Esophagus squamous epithelium (tissue), 5 donors: ENCODE results near the gene POLA1. TPM values are rescaled to one million over a fixed set of nuclear protein-coding genes. Genes with fewer than 3 reads are reported as not detected.
"Not testable (repeated sequence)": the region's sequence is repeated elsewhere in the genome, so short reads cannot be mapped to it uniquely, and the experiment has no call there.

Experiments
- DNase-seq: peaks from one replicate; lab custom pipeline; 2025; lab: John Stamatoyannopoulos, UW
- H3K27ac ChIP-seq, 4 donors: fragments of 200-600 bp; sonication (generic); one replicate each; pipeline ENCODE4 v1.5.1; 2016 to 2019; ENCODE audit warnings: mild to moderate bottlenecking in 1 of 4
- H3K27me3 ChIP-seq, 4 donors: fragments of 200-600 bp; sonication (generic); 1 replicate in 3 of 4; 2 replicates in 1 of 4; pipeline versions ENCODE4 v1.5.1 to v1.6.0; 2017 to 2021; ENCODE audit warnings: antibody characterized with exemption in 1 of 4
- H3K36me3 ChIP-seq, 3 donors: fragments of 200-600 bp; sonication (generic); one replicate each; pipeline ENCODE4 v1.5.1; 2016 to 2019
- H3K4me1 ChIP-seq, 3 donors: fragments of 200-600 bp; sonication (generic); one replicate each; pipeline ENCODE4 v1.5.1; 2017 to 2019
- H3K4me3 ChIP-seq, 4 donors: fragments of 200-600 bp; sonication (generic); 1 replicate in 3 of 4; 2 replicates in 1 of 4; pipeline ENCODE4 v1.5.1; 2016 to 2019; ENCODE audit warnings: mild to moderate bottlenecking in 2 of 4, moderate library complexity in 1 of 4
- H3K9me3 ChIP-seq, 3 donors: fragments of 200-600 bp; sonication (generic); one replicate each; pipeline ENCODE4 v1.5.1; 2016 to 2019
- POLR2A ChIP-seq, 4 donors: fragments of 450-650 bp; IDR thresholded peaks; one replicate each; pipeline ENCODE4 v1.6.1; 2017; ENCODE audit warnings: antibody characterized with exemption in 4 of 4, mild to moderate bottlenecking in 4 of 4, moderate library complexity in 3 of 4
- WGBS, 2 donors: methylation state at CpG; one replicate each; pipeline ENCODE4 v1.1.5; 2018; 5-methylcytosine and 5-hydroxymethylcytosine counted together
- intact Hi-C: fragments of 100-400 bp; cut with DNase I; formaldehyde crosslinking; loops from one replicate; pipeline ENCODE4 v1.15.0; 2022
- total RNA-seq, 4 donors: library from RNA; depleted of rRNA; stranded (reverse); fragments of >200 nt; gene quantifications; one replicate each; pipeline ENCODE4 v1.1.0, GENCODE V29; 2016
- TF ChIP-seq, protein P1 (sequence below), 6 experiments: fragments of 450-650 bp in 4 of 6; fragments of 200-600 bp in 2 of 6; sonication (generic) in 2 of 6; IDR thresholded peaks; one replicate each; pipeline ENCODE4 v1.5.1; 2016 to 2019; ENCODE audit warnings: antibody characterized with exemption in 6 of 6, mild to moderate bottlenecking in 4 of 6, moderate library complexity in 4 of 6
- donor health status: DM: yes; HTN: yes; CAD: no.

POLA1 gene
- total RNA-seq, 4 donors from 2014 or later: 5.3 to 14.7 (median 13.1) TPM

DNA sequence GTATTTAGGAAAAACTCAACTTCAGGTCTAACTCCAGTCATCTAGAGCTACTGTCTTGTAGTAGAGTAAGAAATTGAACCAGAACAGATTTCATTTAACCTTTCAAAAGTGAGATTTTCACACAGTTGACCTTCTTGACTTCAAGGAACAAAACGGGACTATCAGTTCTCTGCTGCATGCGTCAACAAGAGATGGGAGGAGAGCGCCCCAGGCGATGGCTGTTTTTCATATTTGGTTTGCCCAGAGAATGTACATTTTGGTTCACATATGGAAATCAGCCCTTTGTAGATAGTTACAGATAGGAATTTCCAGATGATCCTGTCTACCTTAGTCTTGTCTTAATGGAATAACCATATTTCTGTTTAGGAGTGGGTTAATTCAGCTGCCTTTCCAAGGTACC, 158.1 kb downstream of the POLA1 start:
- WGBS, 2 donors: 40 to 94% methylated on average over 1 to 4 of the region's 4 CpGs
- no peaks in the 10 kb centered on the region for H3K9me3 ChIP-seq
- DNase-seq: no peak
- no peaks in the 10 kb centered on the region for H3K27me3 ChIP-seq
- TF ChIP-seq, protein P1, sequence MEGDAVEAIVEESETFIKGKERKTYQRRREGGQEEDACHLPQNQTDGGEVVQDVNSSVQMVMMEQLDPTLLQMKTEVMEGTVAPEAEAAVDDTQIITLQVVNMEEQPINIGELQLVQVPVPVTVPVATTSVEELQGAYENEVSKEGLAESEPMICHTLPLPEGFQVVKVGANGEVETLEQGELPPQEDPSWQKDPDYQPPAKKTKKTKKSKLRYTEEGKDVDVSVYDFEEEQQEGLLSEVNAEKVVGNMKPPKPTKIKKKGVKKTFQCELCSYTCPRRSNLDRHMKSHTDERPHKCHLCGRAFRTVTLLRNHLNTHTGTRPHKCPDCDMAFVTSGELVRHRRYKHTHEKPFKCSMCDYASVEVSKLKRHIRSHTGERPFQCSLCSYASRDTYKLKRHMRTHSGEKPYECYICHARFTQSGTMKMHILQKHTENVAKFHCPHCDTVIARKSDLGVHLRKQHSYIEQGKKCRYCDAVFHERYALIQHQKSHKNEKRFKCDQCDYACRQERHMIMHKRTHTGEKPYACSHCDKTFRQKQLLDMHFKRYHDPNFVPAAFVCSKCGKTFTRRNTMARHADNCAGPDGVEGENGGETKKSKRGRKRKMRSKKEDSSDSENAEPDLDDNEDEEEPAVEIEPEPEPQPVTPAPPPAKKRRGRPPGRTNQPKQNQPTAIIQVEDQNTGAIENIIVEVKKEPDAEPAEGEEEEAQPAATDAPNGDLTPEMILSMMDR (IDR thresholded peaks at IDR 0.05): no peak
- no peak for TF ChIP-seq POLR2A (IDR thresholded peaks at IDR 0.05)
- H3K4me3 ChIP-seq: no peak overlapping the region
- H3K4me1 ChIP-seq: no peaks in the 10 kb centered on the region
- intact Hi-C loops: no loop called here
- no peak overlapping the region for H3K27ac ChIP-seq
- no peaks in the 10 kb centered on the region for H3K36me3 ChIP-seq

DNA sequence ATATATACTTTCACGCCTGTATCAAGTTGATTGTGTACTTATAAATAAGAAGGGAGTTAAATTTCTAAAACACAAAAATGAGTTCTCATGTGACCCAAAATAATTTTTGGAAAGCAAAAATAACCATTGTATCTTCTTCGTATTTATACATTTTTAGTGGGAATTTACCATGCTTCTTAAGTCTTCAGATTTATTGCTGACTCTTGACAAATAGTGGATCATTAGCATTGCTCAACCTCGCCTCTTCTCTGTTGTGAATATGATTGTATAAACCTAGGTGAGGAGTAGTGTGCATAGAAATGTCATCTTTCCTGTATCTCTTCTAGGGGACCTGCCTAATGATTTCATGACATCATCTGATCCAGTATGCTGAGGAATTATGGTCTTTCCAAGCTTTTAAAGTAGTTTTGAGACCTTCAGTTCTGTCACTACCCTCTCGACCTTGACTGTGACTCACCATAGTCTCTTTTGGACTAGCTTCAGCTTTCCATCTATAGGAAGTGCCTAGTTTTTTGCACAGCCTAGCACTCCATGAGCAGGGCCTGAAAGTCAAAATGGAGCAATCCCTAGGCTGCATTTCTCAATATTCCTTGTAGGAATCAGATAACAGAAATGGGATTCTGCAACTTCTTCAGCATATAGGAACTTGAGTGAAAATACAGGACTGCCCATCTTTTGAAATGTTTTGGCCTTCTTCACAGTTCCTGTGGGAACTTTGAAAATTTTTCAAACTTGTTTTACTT, 164.5 kb downstream of the POLA1 start:
- no peaks in the 10 kb centered on the region for H3K4me1 ChIP-seq
- 72 to 80% methylated on average over 4 of the region's 4 CpGs for WGBS, 2 donors
- H3K36me3 ChIP-seq: no peaks in the 10 kb centered on the region
- H3K27ac ChIP-seq: no peak overlapping the region
- DNase-seq: no peak
- intact Hi-C loops: no loop called here
- H3K9me3 ChIP-seq: no peaks in the 10 kb centered on the region
- no peak overlapping the region for H3K4me3 ChIP-seq
- TF ChIP-seq, protein P1 (IDR thresholded peaks at IDR 0.05): no peak
- no peak for TF ChIP-seq POLR2A (IDR thresholded peaks at IDR 0.05)
- no peaks in the 10 kb centered on the region for H3K27me3 ChIP-seq

DNA sequence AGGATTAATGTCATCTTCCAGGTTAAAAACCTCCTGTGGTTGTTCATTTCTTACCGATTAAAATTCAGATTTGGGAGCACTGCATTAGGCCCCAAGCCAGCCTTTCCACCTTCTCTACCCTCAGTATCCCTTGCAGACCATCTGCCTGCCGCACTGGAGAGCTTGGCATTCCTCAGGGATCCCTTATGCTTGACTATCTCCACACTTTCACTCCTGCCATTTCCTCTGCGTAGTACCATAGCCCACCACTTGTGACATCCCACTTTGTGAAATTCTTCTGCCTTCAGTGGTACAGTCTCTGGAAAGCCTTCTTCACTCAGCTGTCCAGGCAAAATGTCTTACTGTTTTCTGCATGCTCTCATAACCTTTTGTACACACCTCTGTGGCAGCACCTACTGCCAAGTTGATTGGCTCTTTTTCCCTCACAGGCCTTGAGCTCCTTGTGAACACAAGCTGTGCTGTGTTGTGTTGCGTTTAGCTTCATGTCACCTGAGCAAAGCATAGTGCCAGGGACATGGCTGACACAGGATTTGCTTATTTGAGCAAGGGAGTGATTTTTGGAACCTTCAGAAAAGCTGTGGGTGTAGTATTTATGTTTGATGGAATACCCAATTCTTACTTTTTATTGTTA, 165.6 kb downstream of the POLA1 start:
- TF ChIP-seq POLR2A (IDR thresholded peaks at IDR 0.05): no peak
- TF ChIP-seq, protein P1 (IDR thresholded peaks at IDR 0.05): no peak
- WGBS, 2 donors: 66 to 98% methylated on average over 4 of the region's 4 CpGs
- intact Hi-C loops: no loop called here
- no peak overlapping the region for H3K4me3 ChIP-seq
- no peak for DNase-seq
- no peaks in the 10 kb centered on the region for H3K36me3 ChIP-seq
- H3K9me3 ChIP-seq: no peaks in the 10 kb centered on the region
- H3K27me3 ChIP-seq: no peaks in the 10 kb centered on the region
- no peak overlapping the region for H3K27ac ChIP-seq
- no peaks in the 10 kb centered on the region for H3K4me1 ChIP-seq

DNA sequence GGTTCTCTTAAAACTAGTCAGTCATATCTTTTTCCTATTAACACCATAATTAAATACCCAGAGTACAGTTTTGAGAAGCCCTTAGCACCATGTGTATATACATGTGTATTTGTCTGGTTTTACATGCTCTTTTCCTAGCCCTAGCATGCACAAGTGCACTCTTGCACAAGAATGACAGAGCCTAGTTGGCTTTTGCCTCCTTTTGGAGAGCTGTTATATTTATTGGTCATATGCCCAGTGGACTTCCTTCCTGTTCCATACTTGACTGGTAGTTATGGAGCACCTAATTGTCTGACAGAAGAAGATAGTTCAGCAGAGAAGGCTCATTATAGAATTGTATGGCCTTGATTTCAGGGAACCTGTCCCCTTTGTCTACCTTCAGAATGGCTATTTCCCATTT, 166.4 kb downstream of the POLA1 start:
- Histone ChIP-seq H3K4me1 (no peaks in the 10 kb centered on the region), H3K27me3 (no peaks in the 10 kb centered on the region), H3K4me3 (no peak overlapping the region), H3K9me3 (no peaks in the 10 kb centered on the region), H3K27ac (no peak overlapping the region), H3K36me3 (no peaks in the 10 kb centered on the region)
- TF ChIP-seq, protein P1 (IDR thresholded peaks at IDR 0.05): no peak
- no peak for TF ChIP-seq POLR2A (IDR thresholded peaks at IDR 0.05)
- DNase-seq: no peak
- intact Hi-C loops: no loop called here

DNA sequence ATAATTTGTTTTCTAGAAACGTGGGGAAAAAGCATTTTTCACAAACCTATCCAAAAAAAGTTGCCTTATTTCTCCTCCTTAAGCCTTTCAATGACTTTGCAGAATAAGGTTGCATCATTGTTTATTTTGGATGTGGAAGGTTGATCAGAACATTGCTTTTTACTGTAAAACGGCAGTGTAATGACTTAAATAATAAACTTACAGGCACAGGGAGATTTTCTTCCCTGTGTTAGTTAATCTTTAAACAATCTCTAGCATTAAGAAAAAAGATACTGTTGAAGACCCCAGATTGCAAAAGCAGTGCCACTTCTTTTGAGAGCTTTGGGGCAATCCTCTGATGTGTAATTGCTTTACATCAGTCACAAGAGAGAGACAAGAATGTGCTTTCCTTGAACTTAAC, 168.6 kb downstream of the POLA1 start:
- no peak for TF ChIP-seq POLR2A (IDR thresholded peaks at IDR 0.05)
- TF ChIP-seq, protein P1 (IDR thresholded peaks at IDR 0.05): no peak
- Histone ChIP-seq H3K27ac (no peak overlapping the region), H3K4me1 (no peaks in the 10 kb centered on the region), H3K4me3 (no peak overlapping the region), H3K36me3 (no peaks in the 10 kb centered on the region), H3K9me3 (no peaks in the 10 kb centered on the region), H3K27me3 (no peaks in the 10 kb centered on the region)
- WGBS, 2 donors: 39 to 43% methylated on average over 2 of the region's 2 CpGs
- no peak for DNase-seq
- intact Hi-C loops: no loop called here

DNA sequence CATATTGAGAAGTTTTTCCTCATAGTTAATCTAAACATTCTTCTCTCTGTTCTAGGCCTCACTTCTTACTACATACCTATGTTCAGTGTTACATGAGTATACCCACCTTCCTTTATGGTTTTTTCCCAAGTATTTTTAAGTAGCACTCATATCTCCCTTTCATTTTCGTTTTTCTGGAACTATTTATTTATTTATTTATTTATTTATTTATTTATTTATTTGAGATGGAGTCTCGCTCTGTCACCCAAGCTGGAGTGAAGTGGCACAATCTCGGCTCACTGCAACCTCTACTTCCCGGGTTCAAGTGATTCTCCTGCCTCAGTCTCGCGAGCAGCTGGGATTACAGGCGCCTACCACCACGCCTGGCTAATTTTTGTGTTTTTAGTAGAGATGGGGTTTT, 170.1 kb downstream of the POLA1 start:
- H3K27ac ChIP-seq, H3K4me1 ChIP-seq, H3K27me3 ChIP-seq, DNase-seq, H3K9me3 ChIP-seq, H3K4me3 ChIP-seq, H3K36me3 ChIP-seq, intact Hi-C loops: not testable (repeated sequence)
- 77 to 100% methylated on average over 1 to 5 of the region's 8 CpGs for WGBS, 2 donors
